ENCODE data around the gene MC2R. TPM values are rescaled to one million over a fixed set of nuclear protein-coding genes. Genes with fewer than 3 reads are reported as not detected.

MC2R gene
- polyA plus RNA-seq, 1 donor from 2014 or later = not detected

- H4K20me1 ChIP-seq (ENCODE audit: insufficient read depth) = no peaks in the 10 kb centered on the region
Observed at GRCh38 chr18:13943338-13943737, 28.0 kb upstream of the MC2R start.

GRCh38 chr18:13940326-13940725 is 25.0 kb upstream of the MC2R start:
- Histone ChIP-seq H3K4me3 (ENCODE audit: low read length) (no peak overlapping the region), H3K4me2 (ENCODE audit: low read length) (no peak overlapping the region), H3K9ac (ENCODE audit: low read length) (no peak overlapping the region), H3K9me2 (ENCODE audit: insufficient read depth, low read length) (no peaks in the 10 kb centered on the region), H3K27me3 (ENCODE audit: insufficient read depth, low read depth, low read length) (no peaks in the 10 kb centered on the region), H3F3A (ENCODE audit: insufficient read depth, low read length, poor library complexity, severe bottlenecking) (no peaks in the 10 kb centered on the region), H2AFZ (ENCODE audit: low read depth, low read length) (no peak overlapping the region), H3K27ac (ENCODE audit: low read length) (no peak overlapping the region), H3K36me3 (ENCODE audit: insufficient read depth, low read length) (no peaks in the 10 kb centered on the region), H3K79me2 (replicated peaks; ENCODE audit: insufficient read depth, low read length) (no peaks in the 10 kb centered on the region), H4K20me1 (ENCODE audit: insufficient read depth) (no peaks in the 10 kb centered on the region), H3K9me3 (ENCODE audit: low read length) (no peaks in the 10 kb centered on the region)
- TF ChIP-seq MXI1 (conservative IDR thresholded peaks at IDR 0.05; ENCODE audit: poor library complexity, severe bottlenecking) (no peak), EZH2 (IDR thresholded peaks at IDR 0.05; ENCODE audit: borderline replicate concordance, insufficient read depth, low read length, poor library complexity, severe bottlenecking) (no peak), POLR2AphosphoS5 (IDR thresholded peaks at IDR 0.05) (no peak), EP300 (conservative IDR thresholded peaks at IDR 0.05; ENCODE audit: poor library complexity, severe bottlenecking) (no peak), REST (IDR thresholded peaks at IDR 0.05; ENCODE audit: borderline replicate concordance) (no peak), SMC3 (conservative IDR thresholded peaks at IDR 0.05; ENCODE audit: poor library complexity) (no peak), TAF1 (IDR thresholded peaks at IDR 0.05; ENCODE audit: low read depth) (no peak), RAD21 (conservative IDR thresholded peaks at IDR 0.05) (no peak)

More at GRCh38 chr18:13943338-13943737, 28.0 kb upstream of the MC2R start:
- no peaks in the 10 kb centered on the region for H3K79me2 ChIP-seq (replicated peaks; ENCODE audit: insufficient read depth, low read length)
- no peaks in the 10 kb centered on the region for H3K27me3 ChIP-seq (ENCODE audit: insufficient read depth, low read depth, low read length)
- H3K4me2 ChIP-seq (ENCODE audit: low read length) = no peak overlapping the region
- no peak overlapping the region for H3K27ac ChIP-seq (ENCODE audit: low read length)
- no peak overlapping the region for H3K4me3 ChIP-seq (ENCODE audit: low read length)
- H3K9me3 ChIP-seq (ENCODE audit: low read length) = no peaks in the 10 kb centered on the region
- no peak overlapping the region for H3K9ac ChIP-seq (ENCODE audit: low read length)
- H3F3A ChIP-seq (ENCODE audit: insufficient read depth, low read length, poor library complexity, severe bottlenecking) = no peaks in the 10 kb centered on the region
- TF ChIP-seq POLR2AphosphoS5 (IDR thresholded peaks at IDR 0.05) (no peak), SMC3 (conservative IDR thresholded peaks at IDR 0.05; ENCODE audit: poor library complexity) (no peak), EZH2 (IDR thresholded peaks at IDR 0.05; ENCODE audit: borderline replicate concordance, insufficient read depth, low read length, poor library complexity, severe bottlenecking) (no peak), MXI1 (conservative IDR thresholded peaks at IDR 0.05; ENCODE audit: poor library complexity, severe bottlenecking) (no peak), TAF1 (IDR thresholded peaks at IDR 0.05; ENCODE audit: low read depth) (no peak), RAD21 (conservative IDR thresholded peaks at IDR 0.05) (no peak), REST (IDR thresholded peaks at IDR 0.05; ENCODE audit: borderline replicate concordance) (no peak), CTCF (IDR thresholded peaks at IDR 0.05; ENCODE audit: poor library complexity, severe bottlenecking) (no peak), EP300 (conservative IDR thresholded peaks at IDR 0.05; ENCODE audit: poor library complexity, severe bottlenecking) (no peak)
- H3K9me2 ChIP-seq (ENCODE audit: insufficient read depth, low read length) = no peaks in the 10 kb centered on the region
- no peaks in the 10 kb centered on the region for H3K36me3 ChIP-seq (ENCODE audit: insufficient read depth, low read length)
- no peak overlapping the region for H2AFZ ChIP-seq (ENCODE audit: low read depth, low read length)
